HepG2 (cell line): Measurements from ENCODE around the gene MVP. TPM values are rescaled to one million over a fixed set of nuclear protein-coding genes. Genes with fewer than 3 reads are reported as not detected.
A peak's percentile ranks its signal among the peaks of the same experiment; 100 is the strongest.

Source experiments
- CBX2 ChIP-seq, 2 experiments: fragments of 200-600 bp in 1 of 2; sonication (generic); formaldehyde crosslinking in 1 of 2; IDR thresholded peaks; 2 replicates each; pipeline versions ENCODE4 v1.7.0 to v1.8.1; 2018 to 2022; ENCODE audit warnings: low read depth in 2 of 2, low read length in 1 of 2, mild to moderate bottlenecking in 1 of 2, missing genetic modification reagents in 1 of 2
- FIP1L1 ChIP-seq: fragments of 200-400 bp; formaldehyde crosslinking; IDR thresholded peaks from 2 replicates; pipeline ENCODE4 v1.6.1; 2018; ENCODE audit warnings: low read depth, mild to moderate bottlenecking, low read length, moderate library complexity, borderline replicate concordance; ENCODE audit not compliant: insufficient read depth
- FOXA3 ChIP-seq: IDR thresholded peaks from 2 replicates; pipeline ENCODE4 v1.6.1; 2016; ENCODE audit warnings: missing genetic modification reagents, missing compliant biosample characterization
- NR2F6 ChIP-seq, 2 experiments: IDR thresholded peaks; 2 replicates each; pipeline ENCODE4 v1.6.1; 2016; ENCODE audit warnings: antibody characterized with exemption in 1 of 2, mild to moderate bottlenecking in 1 of 2
- PPARG ChIP-seq: conservative IDR thresholded peaks from 2 replicates; pipeline ENCODE4 v1.6.1; 2016; ENCODE audit warnings: missing biosample characterization, missing genetic modification reagents
- REPIN1 ChIP-seq: sonication (generic); formaldehyde crosslinking; IDR thresholded peaks from 2 replicates; pipeline ENCODE4 v1.8.0; 2022; ENCODE audit warnings: missing genetic modification reagents, low read depth, mild to moderate bottlenecking, borderline replicate concordance
- SIX1 ChIP-seq: sonication (generic); formaldehyde crosslinking; IDR thresholded peaks from 2 replicates; pipeline ENCODE4 v1.4.0; 2020; ENCODE audit warnings: missing genetic modification reagents, borderline replicate concordance
- TCF7 ChIP-seq: sonication (generic); IDR thresholded peaks from 2 replicates; pipeline ENCODE4 v1.6.1; 2016; ENCODE audit warnings: antibody characterized with exemption, low read depth
- ZNF17 ChIP-seq: sonication (generic); formaldehyde crosslinking; IDR thresholded peaks from 2 replicates; pipeline ENCODE4 v1.5.0; 2020; ENCODE audit warnings: mild to moderate bottlenecking, missing genetic modification reagents
- ZNF614 ChIP-seq: IDR thresholded peaks from 2 replicates; pipeline ENCODE4 v1.6.1; 2018; ENCODE audit warnings: missing biosample characterization, missing genetic modification reagents, inconsistent platforms, borderline replicate concordance
- ZNF713 ChIP-seq: sonication (generic); formaldehyde crosslinking; IDR thresholded peaks from 2 replicates; pipeline ENCODE4 v1.4.0; 2020; ENCODE audit warnings: mild to moderate bottlenecking, missing genetic modification reagents
- polyA plus RNA-seq, 8 experiments: library from polyadenylated mRNA; depleted of rRNA in 3 of 8; stranded (reverse) in 7 of 8; unstranded in 1 of 8; fragments of >200 nt; fragmentation: Illumina TruSeq in 4 of 8; extraction: Trizol in 4 of 8; gene quantifications; 2 replicates each; pipeline versions ENCODE4 v1.2.1 to v1.2.3, GENCODE V29; 2011 to 2016; ENCODE audit warnings: low read depth in 4 of 8, missing spikeins in 1 of 8, mixed read lengths in 1 of 8; ENCODE audit not compliant: insufficient read depth in 1 of 8
- total RNA-seq, 5 experiments: library from RNA; depleted of rRNA; stranded (reverse); fragments of >200 nt; fragmentation: Illumina TruSeq; extraction: Trizol; gene quantifications; 2 replicates each; pipeline ENCODE4 v1.2.3, GENCODE V29; 2016; ENCODE audit warnings: low read depth in 1 of 5
- TF ChIP-seq, protein P1 (sequence below): sonication (generic); formaldehyde crosslinking; IDR thresholded peaks from 2 replicates; pipeline ENCODE4 v1.4.0; 2020; ENCODE audit warnings: missing genetic modification reagents
- TF ChIP-seq, protein P2 (sequence below): sonication (generic); formaldehyde crosslinking; IDR thresholded peaks from 2 replicates; pipeline ENCODE4 v1.4.0; 2020; ENCODE audit warnings: missing genetic modification reagents, borderline replicate concordance
- TF ChIP-seq, protein P3 (sequence below): IDR thresholded peaks from 2 replicates; pipeline ENCODE4 v1.6.1; 2012; ENCODE audit warnings: low read depth, low read length, improper control_type of control experiment
- TF ChIP-seq, protein P4 (sequence below): sonication (generic); formaldehyde crosslinking; IDR thresholded peaks from 2 replicates; pipeline ENCODE4 v1.5.0; 2020; ENCODE audit warnings: missing genetic modification reagents, mild to moderate bottlenecking, borderline replicate concordance
- TF ChIP-seq, protein P5 (sequence below): sonication (generic); formaldehyde crosslinking; IDR thresholded peaks from 2 replicates; pipeline ENCODE4 v1.8.0; 2022; ENCODE audit warnings: missing genetic modification reagents, mild to moderate bottlenecking, moderate library complexity, borderline replicate concordance

Gene MVP
- total and polyA plus RNA-seq, 2 of the 13 experiments (the other 11 are each of a cell fraction or from before 2014, with no cell fraction given): 22.9 to 43.5 TPM

DNA sequence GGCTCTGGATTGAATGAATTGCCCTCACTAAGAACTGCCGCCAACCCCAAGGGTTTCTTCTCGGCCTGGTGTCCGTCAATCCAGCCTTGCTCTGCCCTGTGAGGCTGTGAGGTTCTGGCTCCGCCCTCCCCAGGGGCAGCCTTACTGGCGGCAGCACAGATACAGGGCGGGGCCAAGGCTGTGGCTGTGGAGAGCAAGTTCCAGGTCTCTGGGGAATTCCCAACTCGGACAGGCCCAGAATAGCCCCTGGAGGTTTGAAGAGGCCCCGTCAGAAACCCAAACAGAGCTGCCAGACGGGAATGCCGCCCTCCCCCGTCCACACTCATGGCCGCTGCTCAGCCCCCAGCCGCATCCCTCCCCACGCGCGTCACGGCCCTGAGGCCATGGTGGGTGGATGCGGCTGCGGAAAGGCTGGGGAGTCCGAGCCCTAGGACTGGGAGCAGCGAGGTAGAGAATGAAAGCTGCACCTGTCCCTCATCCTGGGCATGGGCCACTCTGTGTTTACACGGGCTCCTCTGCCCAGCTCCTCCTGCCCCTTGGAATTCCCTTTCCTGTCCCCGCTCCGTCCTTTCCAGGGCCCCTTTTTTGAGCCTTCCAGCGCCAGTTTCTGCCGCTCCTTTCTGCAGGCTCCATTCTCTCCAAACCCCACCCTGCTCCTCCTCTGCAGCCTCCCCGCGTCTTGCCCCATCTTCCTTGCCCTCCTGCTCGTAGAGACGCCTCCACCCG is 8.9 kb upstream of the MVP start (continued):
- TF ChIP-seq, protein P1, sequence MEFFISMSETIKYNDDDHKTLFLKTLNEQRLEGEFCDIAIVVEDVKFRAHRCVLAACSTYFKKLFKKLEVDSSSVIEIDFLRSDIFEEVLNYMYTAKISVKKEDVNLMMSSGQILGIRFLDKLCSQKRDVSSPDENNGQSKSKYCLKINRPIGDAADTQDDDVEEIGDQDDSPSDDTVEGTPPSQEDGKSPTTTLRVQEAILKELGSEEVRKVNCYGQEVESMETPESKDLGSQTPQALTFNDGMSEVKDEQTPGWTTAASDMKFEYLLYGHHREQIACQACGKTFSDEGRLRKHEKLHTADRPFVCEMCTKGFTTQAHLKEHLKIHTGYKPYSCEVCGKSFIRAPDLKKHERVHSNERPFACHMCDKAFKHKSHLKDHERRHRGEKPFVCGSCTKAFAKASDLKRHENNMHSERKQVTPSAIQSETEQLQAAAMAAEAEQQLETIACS (CRISPR knock-in tag): peak; percentile 54
- TF ChIP-seq REPIN1 (CRISPR knock-in tag) (0 out of 2 replicates have a peak, but pooled peaks have one; percentile 43), PPARG (CRISPR knock-in tag) (no peak), ZNF17 (CRISPR knock-in tag) (no peak), ZNF713 (CRISPR knock-in tag) (no peak), NR2F6 (IDR thresholded peaks at IDR 0.05) (0 out of 2 replicates have a peak, but pooled peaks have one; percentile 8), NR2F6 (CRISPR knock-in tag; IDR thresholded peaks at IDR 0.05) (no peak), FIP1L1 (peak; percentile 95; the same call in 1 of the 2 replicates), TCF7 (no peak), ZNF614 (CRISPR knock-in tag) (0 out of 2 replicates have a peak, but pooled peaks have one; percentile 6), FOXA3 (CRISPR knock-in tag) (peak; percentile 53), SIX1 (CRISPR knock-in tag) (no peak), CBX2 (IDR thresholded peaks at IDR 0.05; ENCODE audit: low read depth, low read length) (no peak), CBX2 (CRISPR knock-in tag; IDR thresholded peaks at IDR 0.05; ENCODE audit: low read depth) (no peak)
- TF ChIP-seq, protein P2, sequence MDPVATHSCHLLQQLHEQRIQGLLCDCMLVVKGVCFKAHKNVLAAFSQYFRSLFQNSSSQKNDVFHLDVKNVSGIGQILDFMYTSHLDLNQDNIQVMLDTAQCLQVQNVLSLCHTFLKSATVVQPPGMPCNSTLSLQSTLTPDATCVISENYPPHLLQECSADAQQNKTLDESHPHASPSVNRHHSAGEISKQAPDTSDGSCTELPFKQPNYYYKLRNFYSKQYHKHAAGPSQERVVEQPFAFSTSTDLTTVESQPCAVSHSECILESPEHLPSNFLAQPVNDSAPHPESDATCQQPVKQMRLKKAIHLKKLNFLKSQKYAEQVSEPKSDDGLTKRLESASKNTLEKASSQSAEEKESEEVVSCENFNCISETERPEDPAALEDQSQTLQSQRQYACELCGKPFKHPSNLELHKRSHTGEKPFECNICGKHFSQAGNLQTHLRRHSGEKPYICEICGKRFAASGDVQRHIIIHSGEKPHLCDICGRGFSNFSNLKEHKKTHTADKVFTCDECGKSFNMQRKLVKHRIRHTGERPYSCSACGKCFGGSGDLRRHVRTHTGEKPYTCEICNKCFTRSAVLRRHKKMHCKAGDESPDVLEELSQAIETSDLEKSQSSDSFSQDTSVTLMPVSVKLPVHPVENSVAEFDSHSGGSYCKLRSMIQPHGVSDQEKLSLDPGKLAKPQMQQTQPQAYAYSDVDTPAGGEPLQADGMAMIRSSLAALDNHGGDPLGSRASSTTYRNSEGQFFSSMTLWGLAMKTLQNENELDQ: peak; percentile 75; the same call in 1 of the 2 replicates
- TF ChIP-seq, protein P3, sequence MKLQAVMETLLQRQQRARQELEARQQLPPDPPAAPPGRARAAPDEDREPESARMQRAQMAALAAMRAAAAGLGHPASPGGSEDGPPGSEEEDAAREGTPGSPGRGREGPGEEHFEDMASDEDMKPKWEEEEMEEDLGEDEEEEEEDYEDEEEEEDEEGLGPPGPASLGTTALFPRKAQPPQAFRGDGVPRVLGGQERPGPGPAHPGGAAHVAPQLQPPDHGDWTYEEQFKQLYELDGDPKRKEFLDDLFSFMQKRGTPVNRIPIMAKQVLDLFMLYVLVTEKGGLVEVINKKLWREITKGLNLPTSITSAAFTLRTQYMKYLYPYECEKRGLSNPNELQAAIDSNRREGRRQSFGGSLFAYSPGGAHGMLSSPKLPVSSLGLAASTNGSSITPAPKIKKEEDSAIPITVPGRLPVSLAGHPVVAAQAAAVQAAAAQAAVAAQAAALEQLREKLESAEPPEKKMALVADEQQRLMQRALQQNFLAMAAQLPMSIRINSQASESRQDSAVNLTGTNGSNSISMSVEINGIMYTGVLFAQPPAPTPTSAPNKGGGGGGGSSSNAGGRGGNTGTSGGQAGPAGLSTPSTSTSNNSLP: no peak
- TF ChIP-seq, protein P4, sequence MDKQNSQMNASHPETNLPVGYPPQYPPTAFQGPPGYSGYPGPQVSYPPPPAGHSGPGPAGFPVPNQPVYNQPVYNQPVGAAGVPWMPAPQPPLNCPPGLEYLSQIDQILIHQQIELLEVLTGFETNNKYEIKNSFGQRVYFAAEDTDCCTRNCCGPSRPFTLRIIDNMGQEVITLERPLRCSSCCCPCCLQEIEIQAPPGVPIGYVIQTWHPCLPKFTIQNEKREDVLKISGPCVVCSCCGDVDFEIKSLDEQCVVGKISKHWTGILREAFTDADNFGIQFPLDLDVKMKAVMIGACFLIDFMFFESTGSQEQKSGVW (CRISPR knock-in tag): no peak
- TF ChIP-seq, protein P5, sequence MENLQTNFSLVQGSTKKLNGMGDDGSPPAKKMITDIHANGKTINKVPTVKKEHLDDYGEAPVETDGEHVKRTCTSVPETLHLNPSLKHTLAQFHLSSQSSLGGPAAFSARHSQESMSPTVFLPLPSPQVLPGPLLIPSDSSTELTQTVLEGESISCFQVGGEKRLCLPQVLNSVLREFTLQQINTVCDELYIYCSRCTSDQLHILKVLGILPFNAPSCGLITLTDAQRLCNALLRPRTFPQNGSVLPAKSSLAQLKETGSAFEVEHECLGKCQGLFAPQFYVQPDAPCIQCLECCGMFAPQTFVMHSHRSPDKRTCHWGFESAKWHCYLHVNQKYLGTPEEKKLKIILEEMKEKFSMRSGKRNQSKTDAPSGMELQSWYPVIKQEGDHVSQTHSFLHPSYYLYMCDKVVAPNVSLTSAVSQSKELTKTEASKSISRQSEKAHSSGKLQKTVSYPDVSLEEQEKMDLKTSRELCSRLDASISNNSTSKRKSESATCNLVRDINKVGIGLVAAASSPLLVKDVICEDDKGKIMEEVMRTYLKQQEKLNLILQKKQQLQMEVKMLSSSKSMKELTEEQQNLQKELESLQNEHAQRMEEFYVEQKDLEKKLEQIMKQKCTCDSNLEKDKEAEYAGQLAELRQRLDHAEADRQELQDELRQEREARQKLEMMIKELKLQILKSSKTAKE (CRISPR knock-in tag): no peak
